ENCODE results near the gene LIN54.
"Not testable (repeated sequence)": the region's sequence is repeated elsewhere in the genome, so short reads cannot be mapped to it uniquely, and the experiment has no call there.

LIN54 gene

DNA sequence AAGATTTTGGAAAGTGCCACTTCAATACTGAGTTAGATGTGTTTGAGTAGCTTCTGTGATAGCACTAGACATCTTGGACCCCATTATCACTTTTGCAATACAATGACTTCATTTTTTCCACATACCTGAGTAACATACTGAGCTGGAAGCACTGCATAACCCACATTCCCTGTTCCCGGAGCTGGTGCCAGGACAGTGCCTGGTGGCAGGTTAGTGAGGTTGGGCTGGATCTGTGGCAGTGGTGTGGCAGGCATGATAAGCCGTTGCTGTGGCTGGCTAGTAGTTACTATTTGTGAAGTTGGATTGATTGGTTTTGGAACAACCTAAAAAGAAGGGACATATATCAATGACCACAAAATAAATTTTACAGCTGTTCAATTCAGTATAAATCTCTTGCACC, 71.2 kb downstream of the LIN54 start:
- no peak for DNase-seq

DNA sequence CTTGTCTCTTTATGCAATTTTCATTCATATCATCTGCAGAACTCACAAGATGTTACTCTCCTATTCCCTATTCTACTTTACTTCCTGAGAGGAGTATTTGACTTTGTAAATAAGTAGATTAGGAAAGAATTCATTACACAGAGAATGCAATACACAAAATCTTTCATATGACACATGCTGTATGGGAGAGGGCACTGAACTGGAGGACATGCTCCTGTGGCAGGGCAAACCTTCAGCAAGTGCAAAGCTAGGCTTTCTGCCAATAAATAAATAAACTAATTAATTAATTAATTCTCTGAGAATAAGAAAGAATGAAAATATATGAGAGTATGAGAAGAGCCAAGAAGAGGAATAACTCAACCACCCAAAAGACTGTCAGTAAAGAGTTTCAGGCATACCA, 76.2 kb downstream of the LIN54 start:
- no peak for DNase-seq

DNA sequence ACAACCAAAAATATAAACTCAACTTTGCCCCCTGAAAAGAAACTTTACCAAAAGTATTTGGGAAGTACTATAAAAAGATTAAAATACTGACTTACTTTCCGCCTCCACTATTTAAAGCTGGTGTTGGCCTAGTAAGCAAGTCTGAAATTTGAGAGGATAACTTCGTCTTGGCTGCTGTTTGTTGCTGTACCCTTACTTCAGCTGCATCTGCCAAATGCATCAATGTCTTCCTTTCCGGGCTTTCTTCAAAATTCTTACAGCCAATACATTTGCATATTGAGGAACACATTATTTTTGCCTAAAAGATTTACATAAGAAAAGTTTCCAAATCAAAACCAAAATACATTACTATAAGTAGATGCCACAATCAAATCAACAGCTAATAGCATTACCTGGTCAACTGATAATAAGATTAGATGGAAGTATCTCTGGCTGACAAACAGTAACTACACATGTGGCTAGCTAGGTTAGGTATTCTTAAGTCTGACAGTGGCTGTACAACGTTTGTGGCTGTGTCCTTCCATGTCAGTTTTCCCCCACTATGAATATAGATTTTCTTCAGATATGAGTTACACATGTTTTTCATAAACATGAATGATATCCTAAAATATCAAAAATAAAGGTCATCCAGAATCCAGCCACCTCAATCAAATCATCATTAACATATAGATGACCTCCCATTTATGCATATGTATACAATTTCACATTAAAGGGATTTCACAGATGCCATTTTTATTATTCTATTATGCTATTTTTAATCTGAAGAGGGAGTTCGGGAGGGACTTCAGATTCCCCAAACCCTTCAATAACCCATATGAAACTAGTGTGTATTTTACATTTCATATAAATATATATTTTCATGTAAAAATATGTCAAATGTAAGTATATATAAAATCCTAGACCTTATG, 79.5 kb downstream of the LIN54 start:
- DNase-seq = no peak

DNA sequence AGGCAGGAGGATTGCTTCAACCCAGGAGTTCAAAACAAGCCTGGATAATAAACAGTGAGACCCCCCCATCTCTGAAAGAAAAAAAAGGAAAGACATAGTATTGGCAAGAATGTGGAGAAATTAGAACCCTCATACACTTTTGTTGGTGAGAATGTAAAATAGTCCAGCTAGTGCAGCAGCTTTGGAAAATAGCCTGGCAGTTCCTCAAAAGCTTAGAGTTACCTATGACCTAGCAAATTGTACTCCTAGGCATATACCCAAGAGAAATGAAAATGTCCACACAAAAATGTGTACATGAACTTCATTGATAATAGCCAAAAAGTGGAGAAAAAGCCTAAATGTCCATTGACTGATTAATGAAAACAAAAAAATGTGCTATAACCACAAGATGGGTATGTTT, 88.8 kb downstream of the LIN54 start:
- DNase-seq = no peak

DNA sequence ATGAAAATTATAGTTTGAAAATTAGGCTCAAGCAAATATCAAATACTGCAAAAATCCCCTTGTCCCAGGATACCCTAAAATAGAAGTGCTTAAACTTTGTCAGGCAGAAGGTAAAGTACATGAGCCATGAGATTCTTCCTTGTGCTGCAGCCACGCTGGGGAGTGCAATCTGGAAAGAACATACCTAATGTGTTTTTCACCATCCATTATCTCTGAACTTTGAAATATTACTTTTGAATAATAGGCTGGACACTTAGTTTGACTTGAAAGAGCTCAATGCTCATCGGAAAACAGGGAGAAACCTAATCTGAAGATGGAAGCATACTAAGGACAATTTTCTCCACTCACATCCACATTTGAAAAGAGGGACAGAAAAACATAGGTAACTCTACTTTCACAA, 91.2 kb downstream of the LIN54 start:
- DNase-seq = no peak

DNA sequence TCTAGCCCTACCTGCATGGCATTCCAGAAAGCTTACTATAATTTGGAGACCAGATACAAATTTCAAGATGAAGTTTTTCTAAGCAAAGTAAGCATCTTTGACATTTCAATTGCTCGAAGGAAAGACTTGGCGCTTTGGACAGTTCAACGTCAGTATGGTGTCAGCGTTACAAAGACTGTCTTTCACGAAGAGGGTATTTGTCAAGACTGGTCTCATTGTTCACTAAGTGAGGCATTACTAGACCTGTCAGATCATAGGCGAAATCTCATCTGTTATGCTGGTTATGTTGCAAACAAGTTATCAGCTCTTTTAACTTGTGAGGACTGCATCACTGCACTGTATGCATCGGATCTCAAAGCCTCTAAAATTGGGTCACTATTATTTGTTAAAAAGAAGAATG, 92.5 kb downstream of the LIN54 start:
- no peak for DNase-seq

DNA sequence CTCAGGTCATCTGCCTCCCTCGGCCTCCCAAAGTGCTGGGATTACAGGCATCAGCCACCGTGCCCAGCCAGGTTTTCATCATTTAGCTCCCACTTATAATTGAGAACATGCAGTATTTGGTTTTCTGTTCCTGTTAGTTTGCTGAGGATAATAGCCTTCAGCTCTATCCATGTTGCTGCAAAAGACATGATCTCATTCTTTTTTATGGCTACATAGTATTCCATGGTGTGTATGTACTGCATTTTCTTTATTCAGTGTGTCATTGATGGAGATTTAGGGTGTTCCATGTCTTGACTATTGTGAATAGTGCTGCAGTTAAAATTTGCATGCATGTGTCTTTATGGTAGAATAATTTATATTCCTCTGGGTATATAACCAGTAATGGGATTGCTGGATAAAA, 96.7 kb downstream of the LIN54 start:
- not testable (repeated sequence) for DNase-seq

DNA sequence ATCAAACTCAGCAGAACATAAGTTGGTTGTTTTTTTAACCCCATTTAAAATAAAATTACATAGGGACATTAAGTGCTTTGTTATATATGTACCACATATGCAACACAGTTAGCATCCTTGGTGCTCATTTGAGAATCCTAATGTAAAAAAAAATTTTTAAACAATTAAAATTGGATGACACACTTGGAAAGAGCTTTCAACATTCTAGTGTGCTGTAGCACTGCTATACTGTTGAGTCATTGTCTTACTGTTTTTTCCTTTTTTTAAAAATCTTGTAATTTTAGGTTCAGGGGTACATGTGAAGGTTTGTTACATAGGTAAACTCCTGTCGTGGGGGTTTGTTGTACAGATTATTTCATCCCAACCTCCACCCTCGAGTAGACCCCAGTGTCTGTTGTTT, 97.3 kb downstream of the LIN54 start:
- no peak for DNase-seq

DNA sequence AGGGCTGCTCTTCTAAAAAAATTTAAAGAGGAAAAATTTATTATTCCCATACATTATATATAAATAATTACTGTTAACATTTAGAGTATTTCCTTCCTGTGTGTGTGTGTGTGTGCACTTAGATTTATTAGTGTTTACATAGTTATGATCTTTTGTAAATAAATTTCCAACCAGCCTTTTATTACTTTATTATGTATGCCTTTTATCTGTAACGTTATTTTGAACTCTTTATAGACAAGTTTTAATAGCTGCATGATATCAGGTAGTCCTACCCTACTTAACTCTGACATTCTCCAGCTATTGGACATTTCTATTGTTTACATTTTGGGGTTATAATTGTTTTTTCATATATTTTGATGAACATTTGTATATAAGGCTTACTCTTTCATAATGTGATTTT, 101.3 kb downstream of the LIN54 start:
- no peak for DNase-seq

DNA sequence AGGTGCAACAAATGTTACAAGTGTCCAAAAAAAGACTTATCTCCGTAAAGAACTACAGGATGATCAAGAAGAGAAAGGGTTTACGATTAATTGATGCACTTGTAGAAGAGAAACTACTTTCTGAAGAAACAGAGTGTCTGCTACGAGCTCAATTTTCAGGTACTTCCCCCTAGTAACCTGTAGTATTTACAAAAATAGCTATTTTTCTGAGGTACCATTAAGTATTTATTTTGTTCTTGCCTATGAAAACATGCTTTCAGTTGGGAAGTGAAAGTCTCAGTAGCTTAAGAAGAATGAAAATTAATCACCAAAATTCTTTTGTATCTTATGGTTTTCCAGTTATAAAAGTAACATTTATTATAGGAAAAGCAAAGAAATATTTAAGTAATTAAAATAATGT, 104.2 kb downstream of the LIN54 start:
- DNase-seq = no peak

DNA sequence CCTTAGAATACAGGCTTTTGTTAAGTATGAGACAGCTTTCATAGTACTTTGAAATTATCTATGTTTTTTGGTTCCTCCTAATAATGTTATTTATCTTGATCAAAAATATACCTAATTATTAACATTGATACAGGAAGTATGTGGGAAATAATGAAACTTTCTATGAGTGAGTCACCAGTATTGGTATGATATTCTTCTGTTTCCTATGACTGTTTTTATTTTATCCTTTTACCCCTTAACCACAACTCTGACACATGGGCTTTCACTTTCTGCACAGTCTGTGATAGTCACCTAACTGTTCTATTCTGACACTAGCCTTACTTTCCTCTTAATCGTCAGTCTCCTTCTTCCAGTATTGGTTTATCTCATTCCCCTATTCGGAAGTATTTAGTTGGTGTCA, 105.4 kb downstream of the LIN54 start:
- DNase-seq = peak in 2 of 5 experiments; percentile 11 to 89

DNA sequence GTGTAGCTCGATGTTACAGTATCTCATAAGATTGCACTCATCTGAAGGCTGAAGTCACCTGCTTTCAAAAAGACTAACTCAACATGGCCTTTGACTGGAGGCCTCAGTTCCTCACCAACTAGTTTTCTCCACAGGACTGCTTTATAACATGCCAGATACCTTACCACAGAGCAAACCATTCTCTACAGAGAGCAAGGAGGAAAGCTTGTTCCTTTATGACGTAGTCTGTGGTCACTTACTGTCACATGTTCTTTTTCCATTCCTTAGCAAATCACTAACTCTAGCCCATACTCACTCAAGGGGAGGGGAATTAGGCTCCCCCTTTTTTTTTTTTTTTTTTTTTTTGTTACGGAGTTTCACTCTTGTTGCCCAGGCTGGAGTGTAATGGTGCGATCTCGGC, 106.9 kb downstream of the LIN54 start:
- peak in 1 of 5 experiments; percentile 76 for DNase-seq

DNA sequence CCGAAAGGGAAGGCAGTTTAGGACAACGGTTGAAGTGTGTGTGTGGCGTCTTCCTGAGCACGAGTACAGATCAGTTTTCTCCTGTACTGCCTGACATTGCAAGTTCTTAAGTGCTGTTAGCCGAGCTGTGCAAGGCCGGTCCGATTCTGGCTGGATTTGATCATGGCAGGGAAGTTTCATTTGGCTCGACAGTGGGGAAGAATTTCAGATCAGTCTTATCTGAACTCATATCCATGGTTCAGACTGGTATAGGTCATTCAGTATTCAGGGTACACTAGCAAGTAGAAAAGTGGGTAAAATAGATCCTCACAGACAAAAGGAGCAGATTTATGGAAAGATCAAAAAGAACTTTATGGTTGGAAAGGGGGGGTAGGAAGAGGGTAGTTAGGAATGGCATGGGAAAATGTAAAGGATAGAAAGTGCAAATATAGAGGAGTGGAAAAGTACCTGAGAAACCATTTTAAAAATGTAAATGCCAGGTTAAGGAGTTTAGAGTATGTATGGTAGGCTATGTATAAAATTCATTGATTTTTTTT, 109.4 kb downstream of the LIN54 start:
- no peak for DNase-seq

DNA sequence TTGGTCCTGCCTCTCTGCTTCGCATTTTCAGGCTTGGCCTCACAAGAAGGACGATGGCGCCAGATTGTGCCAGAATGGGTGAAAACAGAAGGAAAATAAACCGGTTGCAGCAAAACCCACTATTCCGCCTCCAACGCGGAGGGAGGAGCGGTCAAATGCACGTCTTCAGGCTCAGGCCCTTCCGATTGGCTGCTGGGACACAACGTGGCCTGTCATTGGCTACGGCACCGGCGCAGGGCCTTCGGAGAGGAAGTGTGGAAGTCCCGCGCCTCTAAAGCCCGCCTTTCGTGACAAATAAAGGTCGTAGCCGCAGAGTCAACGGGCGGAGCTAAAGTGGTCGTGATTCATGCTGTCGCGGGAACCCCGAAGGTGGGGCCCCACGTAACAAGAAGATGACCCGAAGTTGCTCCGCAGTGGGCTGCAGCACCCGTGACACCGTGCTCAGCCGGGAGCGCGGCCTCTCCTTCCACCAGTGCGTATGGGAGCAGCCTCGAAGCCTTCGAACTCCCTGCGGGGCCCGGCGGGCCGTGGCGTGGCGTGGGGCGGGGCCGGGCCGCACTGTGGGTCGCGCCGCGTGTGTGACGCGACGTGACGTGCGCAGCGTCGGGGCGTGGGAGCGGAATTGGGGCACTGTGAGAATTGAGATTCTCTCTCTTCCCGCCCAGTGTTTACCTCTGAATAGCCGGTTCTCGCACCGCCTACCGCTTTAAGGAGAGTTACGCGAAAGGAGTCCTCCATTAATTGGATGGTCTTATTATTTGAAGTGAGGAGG, 110.0 kb downstream of the LIN54 start, which contains the start of gene THAP9:
Gene THAP9 (plus strand): TSS at position 325 of the 772 bp plus-strand sequence. CDS start 68 bp downstream, at position 393.
- DNase-seq = peak; percentile 90 to 100 (median 97)

DNA sequence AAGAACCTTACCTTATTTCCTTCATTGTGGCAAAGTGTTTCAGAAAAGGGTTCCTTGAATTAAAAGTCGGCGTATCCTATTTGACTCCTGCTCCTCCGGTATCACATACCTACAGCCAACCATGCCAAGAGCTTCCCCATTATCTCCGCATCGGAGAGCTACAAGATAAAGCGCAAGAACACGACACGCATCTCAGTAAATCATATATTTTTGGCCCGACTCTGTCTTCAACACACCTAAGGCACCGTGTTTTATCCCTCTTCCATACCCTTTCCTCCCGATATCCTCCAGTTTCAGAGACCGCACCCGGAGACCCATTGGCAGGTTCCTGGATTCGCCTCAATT, 110.6 kb downstream of the LIN54 start:
- peak in 1 of 5 experiments; percentile 64 for DNase-seq

DNA sequence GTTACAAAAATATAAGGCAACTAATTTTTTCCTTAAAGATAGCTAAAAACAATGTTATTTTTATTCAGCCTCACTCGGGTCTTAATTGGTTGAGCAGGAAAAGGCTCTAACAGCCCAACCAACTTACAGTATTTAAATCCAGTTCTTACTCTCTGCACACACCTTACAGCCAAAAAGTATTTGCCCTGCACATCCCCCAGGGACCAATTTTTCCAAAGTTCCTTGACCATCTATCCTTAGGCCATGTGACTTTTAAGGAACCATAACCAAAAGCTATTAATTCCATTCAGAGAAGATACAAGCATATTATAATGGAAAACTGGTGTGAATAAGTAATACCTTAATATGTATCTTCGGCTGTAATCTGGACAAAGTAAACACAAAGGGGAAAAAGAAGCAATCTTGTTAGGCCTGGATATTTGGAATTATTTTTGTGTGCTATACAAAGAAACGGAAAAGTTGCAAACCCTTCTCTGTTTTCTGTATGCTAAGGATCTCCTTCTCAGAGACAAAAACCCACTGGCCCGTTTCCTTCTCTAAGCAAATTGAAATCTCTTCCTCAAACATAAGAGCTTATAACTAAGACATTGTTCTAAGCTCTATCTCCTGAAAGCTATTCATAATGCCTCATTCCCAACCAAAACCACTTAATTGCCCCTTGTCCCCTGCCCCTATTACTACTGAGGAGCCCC, 111.1 kb downstream of the LIN54 start:
- DNase-seq = no peak

DNA sequence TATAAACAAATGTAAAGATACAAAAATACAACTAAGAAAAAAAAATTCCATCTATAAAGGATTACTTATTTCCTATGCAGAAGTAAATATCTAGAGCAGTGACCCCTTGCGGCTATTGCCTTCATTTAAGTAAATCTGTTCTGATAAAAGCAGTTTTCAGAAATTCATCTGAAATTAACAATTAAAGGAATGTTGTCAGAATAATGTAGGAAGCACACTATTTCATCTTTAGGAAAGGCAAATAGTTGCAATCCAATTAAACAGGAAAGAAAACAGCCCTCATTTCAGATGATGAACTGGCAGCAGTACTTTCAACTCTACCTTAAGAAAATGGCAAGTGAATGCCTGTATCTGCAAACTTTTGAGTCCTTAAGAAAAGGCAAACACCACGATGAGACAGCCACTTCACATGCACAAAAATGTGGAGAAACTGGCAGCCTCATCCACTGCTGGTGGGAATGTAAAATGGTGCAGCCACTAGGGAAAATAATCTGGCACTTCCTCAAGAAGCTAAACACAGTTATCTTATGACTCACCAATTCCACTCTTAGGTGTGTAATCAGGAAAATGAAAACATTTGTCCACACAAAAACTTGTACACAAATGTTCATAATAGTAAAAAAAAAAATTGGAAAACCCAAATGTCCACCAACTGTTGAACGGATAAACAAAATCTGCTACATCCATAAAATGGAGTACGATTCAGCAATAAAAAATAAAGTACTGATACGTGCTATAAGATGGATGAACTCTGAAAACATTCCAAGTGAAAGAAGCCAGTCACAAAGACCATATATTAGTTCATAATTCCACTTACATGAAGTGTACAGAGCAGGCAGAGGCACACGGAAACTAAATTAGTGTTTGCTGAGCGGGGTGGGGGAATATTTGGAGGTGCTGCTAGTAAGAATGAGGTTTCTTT, 112.0 kb downstream of the LIN54 start:
- DNase-seq = peak in 2 of 5 experiments; percentile 9 to 43

DNA sequence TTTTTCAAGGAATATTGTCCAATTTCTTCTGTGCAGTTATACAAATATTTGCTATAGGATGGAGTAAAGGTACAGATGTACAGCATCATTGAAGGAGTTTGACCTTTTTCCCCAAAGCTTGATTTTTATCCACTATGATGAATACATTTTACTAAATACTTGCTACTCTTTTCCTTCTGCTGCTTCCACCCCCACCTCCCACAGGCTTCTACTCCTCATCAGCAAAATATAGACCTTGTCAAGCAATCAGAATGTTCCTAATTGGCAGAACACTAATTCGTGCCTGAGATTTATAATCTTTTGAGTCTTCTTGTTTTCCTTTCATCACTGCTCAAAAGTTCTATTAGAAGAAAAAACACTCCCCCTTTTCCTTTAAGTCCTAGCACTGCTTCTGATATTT, 113.9 kb downstream of the LIN54 start:
- no peak for DNase-seq

DNA sequence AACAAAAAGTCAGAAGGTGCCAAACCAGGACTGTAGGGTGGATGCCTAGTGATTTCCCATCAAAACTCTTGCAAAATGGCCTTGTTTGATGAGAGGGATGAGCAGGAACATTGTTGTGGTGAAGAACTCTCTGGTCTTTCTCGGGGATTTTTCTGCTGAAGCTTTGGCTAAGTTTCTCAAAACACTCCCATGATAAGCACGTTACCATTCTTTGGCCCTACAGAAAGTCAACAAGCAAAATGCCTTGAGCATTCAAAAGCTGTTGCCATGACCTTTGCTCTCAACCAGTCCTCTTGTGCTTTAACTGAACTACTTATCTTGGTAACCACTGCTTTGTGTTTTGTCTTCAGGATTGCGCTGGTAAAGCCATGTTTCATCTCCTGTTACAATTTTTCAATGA, 116.7 kb downstream of the LIN54 start:
- DNase-seq = no peak

DNA sequence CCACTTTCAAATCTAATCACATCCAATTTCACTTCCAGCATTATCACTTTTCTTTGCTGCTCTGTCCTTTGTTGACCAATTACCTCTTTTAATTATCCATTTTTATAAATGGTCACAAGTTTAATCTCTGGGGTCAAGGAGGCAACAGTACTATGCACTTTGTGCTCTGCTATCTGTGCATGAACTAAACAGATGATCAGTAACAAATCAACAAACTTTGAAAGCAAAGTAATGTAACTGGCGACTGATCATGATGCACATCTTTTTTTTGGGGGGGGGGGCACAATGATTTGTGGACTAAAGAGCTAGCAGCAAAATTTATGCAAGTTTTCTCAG, 118.2 kb downstream of the LIN54 start:
- DNase-seq = no peak

DNA sequence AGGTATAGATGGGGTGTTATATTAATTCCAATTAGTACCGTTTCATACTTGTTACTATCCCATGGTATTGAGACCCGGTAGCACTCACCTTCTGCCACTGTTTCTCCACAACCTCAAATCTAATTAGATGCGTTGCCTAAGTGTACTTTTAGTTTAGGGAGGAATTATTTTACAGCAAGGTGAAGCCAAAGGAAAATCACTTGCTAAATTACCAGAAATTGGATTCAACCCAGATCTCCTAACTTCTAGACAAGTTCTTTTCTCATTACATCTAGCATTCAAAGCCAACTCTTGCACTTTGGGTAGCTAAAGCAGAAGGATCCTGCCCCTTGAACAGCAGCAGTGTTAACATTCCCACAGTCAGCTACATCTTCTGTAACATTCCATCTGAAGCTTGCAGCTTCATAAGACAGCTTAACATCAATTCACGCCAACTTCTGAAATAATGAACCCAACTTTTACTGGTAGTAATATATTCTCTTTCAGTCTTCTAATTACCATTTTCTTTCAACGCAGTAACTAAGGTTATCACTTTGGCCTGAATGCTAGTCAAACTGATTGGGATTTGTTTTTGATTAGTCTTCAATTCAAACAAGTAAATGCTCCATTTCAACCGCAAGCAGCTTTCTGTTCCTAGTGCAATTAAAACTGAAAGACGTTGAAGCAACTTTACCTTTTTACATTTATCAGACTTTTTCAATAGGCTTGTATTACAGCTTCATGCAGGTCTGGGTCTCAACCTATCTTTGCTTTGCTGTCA, 118.7 kb downstream of the LIN54 start:
- DNase-seq = peak in 1 of 5 experiments; percentile 17
